Endometrium (tissue), 2 donors: ENCODE results near the gene MRPL17.

Experiments
- FAIRE-seq: peaks from 2 replicates; lab custom pipeline; 2012; peaks lifted over from hg19 to GRCh38; lab: Jason Lieb, UNC
- donor health status: control.
- donor health status: control.

The MRPL17 gene

GRCh38 chr11:6654281-6655019 lies 28.7 kb downstream of the MRPL17 start:
- no peak for FAIRE-seq

- FAIRE-seq = no peak
Measured at GRCh38 chr11:6653656-6654055, 29.5 kb downstream of the MRPL17 start.

GRCh38 chr11:6653097-6653496 lies 30.0 kb downstream of the MRPL17 start:
- no peak for FAIRE-seq

- FAIRE-seq = no peak
Measured at GRCh38 chr11:6652182-6652581, 31.0 kb downstream of the MRPL17 start.

- no peak for FAIRE-seq
Measured at GRCh38 chr11:6650980-6651379, 32.2 kb downstream of the MRPL17 start.

- FAIRE-seq = no peak
Measured at GRCh38 chr11:6650104-6650503, 33.0 kb downstream of the MRPL17 start.

DNA sequence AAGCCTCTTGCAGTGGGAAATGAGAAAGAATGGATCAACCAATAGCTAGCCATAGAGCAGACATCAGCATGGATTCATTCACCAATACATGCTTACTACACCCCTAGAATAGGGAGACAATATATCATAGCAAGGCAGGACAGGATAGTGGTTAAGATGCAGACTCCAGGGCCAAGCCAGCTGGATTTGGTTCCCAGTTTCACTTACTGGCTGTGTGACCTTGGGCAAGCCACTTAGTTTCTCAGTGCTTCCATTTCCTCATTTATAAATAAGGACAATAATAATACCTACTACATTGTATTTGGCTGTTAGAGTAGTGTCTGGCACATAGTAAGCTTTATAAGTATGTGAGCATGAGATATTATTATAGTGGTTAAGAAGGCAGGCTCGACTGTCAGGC lies 34.6 kb downstream of the MRPL17 start:
- no peak for FAIRE-seq

DNA sequence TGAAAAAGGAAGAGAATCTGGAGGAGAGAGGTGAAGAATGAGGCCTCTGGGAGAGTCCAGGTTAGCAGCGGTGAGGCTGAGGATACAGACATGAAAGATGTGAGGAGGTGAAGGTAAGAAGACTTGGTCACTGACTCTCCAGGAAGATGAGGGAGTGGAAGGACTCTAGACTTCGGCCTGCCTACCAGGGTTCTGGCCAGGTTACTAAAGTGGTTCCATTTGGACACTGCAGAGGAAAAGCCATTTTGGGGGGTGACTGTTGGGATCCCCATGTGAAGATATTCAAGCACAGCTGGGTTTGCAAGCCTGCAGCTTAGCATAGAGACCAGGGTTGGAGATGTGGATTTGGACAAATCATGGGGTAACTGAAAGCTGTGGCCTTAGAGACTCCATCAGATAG lies 35.3 kb downstream of the MRPL17 start:
- FAIRE-seq = no peak

DNA sequence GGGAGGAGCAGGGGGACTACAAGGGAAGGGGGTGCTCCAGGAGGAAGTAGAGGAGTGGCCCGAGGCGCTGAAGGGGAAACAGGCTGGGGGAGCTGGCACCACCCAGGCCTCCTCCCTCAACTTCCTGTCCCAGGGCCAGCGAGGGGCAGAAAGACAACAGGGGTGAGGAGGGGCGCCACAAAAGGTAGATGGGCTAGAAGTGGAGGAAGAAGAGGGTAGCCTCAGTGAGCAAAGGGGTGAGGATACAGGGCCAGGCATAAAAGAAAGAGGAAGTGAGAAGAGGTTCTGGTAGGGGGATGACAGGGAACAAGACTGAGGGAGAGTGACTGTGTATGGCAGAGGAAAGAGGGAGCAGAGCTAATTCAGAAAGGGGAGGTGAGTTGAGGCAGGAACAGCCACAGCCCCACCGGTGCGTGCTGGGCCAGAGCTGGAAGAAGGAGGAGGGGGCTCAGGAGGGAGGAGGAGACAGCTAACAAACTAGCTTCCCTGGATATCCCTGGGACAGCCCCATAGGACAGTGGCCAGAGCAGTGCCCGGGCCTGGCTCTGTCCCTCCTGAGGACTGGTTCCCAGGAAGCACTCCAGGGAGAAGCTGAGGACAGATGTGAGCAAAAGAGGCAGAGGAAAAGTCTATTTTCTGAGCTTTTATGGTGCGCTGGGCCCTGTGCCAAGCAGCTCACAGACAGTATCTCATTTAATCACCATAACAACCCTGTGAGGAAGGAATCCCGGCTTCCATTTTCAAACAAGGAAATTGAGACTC lies 36.0 kb downstream of the MRPL17 start:
- FAIRE-seq = peak; percentile 4

GRCh38 chr11:6646576-6646917 lies 36.6 kb downstream of the MRPL17 start:
- no peak for FAIRE-seq

GRCh38 chr11:6646071-6646470 lies 37.1 kb downstream of the MRPL17 start:
- no peak for FAIRE-seq

GRCh38 chr11:6642957-6643356 lies 40.2 kb downstream of the MRPL17 start:
- no peak for FAIRE-seq

GRCh38 chr11:6640985-6641701 lies 42.0 kb downstream of the MRPL17 start:
- FAIRE-seq = no peak

DNA sequence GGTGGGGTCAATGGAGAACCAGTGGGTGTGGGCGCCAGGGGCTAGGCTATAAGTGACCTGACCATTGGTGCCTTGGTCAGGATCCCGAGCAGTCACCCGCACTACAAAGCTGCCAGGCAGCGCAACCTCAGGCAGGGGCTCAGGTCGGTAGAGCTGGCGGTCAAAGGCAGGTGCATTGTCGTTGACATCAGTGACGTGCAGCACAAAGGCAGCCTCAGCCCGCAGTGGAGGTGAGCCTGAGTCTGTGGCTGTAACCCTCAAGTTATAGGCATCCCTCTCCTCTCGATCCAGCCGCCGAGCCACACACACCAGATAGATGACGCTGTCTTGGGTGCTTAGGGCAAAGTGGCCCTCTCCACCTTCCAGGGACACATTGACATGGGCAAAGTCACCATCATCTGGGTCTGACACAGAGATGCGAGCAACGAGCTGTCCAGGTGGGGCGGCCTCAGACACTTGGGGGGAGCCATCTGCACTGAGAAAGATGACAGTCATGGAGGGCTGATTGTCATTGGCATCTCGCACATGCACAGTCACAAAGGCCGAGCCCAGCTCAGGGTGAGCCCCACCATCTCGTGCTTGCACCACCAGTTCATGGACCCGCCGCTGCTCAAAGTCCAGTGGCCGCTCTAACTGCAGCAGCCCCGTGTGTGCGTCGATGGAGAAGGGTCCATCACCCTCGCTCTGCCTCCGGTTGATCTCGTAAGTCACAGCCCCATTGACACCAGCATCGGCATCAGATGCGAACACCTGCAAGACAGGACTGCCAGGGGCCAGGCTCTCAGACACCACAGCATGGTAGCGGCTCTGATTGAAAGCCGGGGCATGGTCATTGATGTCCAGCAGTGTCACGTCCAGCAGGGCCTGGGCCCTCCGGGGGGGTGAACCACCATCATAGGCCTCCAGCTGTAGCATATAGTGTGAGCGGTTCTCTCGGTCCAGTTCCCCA lies 42.8 kb downstream of the MRPL17 start:
- no peak for FAIRE-seq

DNA sequence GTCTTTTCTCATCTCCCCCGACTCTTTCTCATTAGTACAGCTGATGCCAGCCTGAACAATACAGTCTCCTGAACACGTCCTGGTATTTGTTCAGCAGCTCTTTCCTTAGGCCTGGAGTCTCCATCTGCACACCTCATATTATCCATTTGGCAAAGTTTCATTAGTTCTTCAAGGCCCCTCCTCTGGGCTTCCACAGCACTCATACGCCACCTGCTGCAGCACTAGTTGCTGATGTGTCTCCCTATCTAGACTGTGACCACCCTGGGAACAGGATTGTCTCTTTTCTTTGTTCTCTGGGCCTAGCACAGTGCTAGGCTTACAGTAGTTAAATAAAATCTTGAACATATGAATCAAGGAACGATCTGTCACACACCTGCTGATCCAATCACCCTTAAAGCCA lies 44.7 kb downstream of the MRPL17 start:
- no peak for FAIRE-seq

- FAIRE-seq = no peak
Measured at GRCh38 chr11:6637871-6638270, 45.3 kb downstream of the MRPL17 start.

DNA sequence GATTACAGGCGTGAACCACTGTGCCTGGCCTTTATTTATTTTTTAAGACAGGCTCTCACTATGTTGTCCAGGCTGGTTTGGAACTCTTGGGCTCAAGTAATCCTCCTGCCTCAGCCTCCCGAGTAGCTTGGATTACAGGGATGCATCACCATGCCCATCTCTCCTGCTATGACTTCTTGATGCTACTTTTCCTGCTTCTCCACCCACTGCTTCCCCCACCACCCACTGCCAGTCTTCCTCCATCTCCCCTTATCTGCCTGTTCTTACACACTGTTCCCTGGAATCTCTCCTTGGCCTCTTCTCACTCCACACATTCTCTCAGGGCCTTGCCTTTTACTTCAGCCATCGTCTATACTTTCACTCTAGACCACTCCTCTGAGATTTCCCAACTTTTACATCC lies 46.7 kb downstream of the MRPL17 start:
- FAIRE-seq = no peak

DNA sequence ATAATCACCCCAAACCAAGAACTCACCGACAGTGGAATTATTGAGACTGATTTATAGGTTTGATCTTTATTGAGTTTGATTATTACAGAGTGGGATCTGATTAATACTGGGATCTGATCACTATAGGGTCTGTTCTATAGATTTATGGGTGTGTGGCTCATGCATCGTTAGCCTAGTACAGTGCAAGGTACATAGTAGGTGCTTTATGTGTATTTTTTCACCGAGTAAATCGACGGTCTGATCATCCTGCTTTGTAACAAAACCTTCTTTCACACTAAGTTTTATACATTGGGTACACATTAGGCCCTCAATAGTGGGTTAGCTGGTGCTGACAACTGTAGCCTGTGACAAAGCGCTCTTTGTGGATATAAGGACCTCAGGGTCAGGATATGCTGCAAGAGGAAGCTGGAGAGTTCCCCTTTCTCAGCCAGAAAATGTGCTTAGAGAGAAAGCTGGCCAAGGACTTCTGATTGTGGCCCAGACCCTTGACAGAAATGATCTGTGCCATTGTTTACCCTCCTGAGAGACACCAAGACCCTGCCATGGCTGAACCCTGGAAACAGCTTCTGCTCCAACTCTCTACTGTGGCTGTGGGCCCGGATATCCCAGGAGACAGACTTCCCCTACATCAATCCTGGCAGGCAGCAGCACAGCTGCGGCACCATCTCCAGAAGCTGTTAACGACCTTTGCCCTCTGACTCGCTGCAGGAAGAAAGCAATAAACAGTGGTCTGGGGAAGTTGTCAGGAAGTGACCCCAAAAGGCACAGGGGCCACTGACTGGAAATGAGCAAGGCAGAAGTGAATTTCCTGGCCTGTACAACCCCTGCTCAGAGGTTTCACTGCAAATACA lies 47.8 kb downstream of the MRPL17 start:
- no peak for FAIRE-seq

- FAIRE-seq = no peak
Measured at GRCh38 chr11:6634534-6634933, 48.6 kb downstream of the MRPL17 start.

- FAIRE-seq = no peak
Measured at GRCh38 chr11:6633422-6634408, 49.4 kb downstream of the MRPL17 start.
